A549 treated with DMSO at 1 μM for 4 hours (cell line): ENCODE results near the gene KATNAL2. TPM values are rescaled to one million over a fixed set of nuclear protein-coding genes. Genes with fewer than 3 reads are reported as not detected.

Experiments
- total RNA-seq: library from RNA; stranded (reverse); fragments of 200-300 nt; extraction: Qiagen RNA extraction; gene quantifications from 5 replicates; pipeline ENCODE4 v1.2.3, GENCODE V29; 2022; ENCODE audit warnings: low read depth

Gene KATNAL2
- 0.75 to 2.6 TPM (median 1.8 TPM) in 5 replicates for total RNA-seq

GRCh38 chr18:46917108-46917802 lies at the start of gene KATNAL2, which contains the start of gene PIAS2:
Gene KATNAL2, plus strand, starts transcription at chr18:46917602. Its CDS starts 29,271 bp downstream, at chr18:46946873.
Gene PIAS2, minus strand, starts transcription at chr18:46917507. Its CDS starts 162 bp downstream, at chr18:46917345.

GRCh38 chr18:47035156-47035671 lies 117.8 kb downstream of the KATNAL2 start, which contains the start of gene ELOA2:
Gene ELOA2, minus strand, starts transcription at chr18:47035621. Its CDS starts 357 bp downstream, at chr18:47035264.

GRCh38 chr18:47150029-47150823 lies 232.8 kb downstream of the KATNAL2 start, which contains the start of gene HDHD2:
Gene HDHD2, minus strand, starts transcription at chr18:47150500. Its CDS starts 14,061 bp downstream, at chr18:47136439.

Other genes starting within 250 kb of the KATNAL2 start
- gene ST8SIA5, start 160.5 kb upstream of the KATNAL2 start, total RNA-seq, result 0.02 TPM in 1 of 5 replicates, not detected in the others
- 7.3 to 10.9 TPM (median 9.4 TPM) in 5 replicates for gene PIAS2, start 95 bp upstream of the KATNAL2 start, total RNA-seq
- not detected in 5 replicates for gene ELOA2, start 118.0 kb downstream of the KATNAL2 start, total RNA-seq
- 8.9 to 12.0 TPM (median 10.4 TPM) in 5 replicates for gene HDHD2, start 232.9 kb downstream of the KATNAL2 start, total RNA-seq